ENCODE measurements around the gene THSD4. TPM values are rescaled to one million over a fixed set of nuclear protein-coding genes. Genes with fewer than 3 reads are reported as not detected.

Gene THSD4
- total RNA-seq, 1 experiment from 2014 or later, result 36.3 TPM

DNA sequence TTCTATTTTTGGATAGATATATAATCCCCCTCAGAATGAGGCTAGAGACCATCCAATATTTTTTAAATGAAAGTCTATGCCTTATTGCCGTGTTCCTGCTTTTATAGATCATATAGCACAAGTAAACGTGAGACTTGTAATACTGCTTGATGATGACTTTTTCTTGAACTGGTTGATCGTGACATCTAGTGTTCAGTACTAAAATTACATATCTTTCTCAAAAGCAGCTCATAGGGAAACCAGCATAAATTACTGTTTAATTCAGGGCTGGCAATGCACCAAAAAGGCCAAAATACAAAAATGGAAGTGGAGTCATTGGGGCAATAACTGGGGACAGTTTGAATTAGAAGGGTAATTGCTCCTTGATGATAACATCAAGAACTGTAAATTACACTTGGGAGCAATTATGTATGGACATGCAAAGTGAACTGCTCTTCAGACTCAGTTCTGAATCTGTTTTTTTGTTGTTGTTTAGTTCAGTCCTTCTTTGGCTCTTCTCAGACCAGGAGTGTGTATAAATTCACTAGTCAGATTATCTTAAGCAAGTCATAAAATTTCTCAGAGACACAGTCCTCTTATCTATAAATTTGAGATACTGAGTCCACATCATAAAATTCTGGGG, 325.3 kb downstream of the THSD4 start:
- Mint-ChIP-seq H3K4me1 (ENCODE audit: insufficient read depth, unreplicated experiment) (peaks cover 26% of the 10 kb centered on the region), H3K4me3 (ENCODE audit: unreplicated experiment) (no peak overlapping the region), H3K9me3 (ENCODE audit: unreplicated experiment) (peaks cover 9% of the 10 kb centered on the region), H3K36me3 (ENCODE audit: insufficient read depth, unreplicated experiment) (no peaks in the 10 kb centered on the region), H3K27ac (ENCODE audit: low read depth, unreplicated experiment) (no peak overlapping the region), H3K27me3 (ENCODE audit: insufficient read depth, unreplicated experiment) (no peaks in the 10 kb centered on the region)
- intact Hi-C loops (cut with micrococcal nuclease), result loop anchor here (1.0 to 2.0 kb wide), 5 partner anchors 146 to 466 kb away; partner anchors contain the start of gene THSD4
- POLR2A ChIA-PET, result interaction anchor here (0.5 to 1.4 kb wide), 8 partner anchors 54 to 782 kb away, joined by 3 to 5 read pairs (median 4); no protein-coding TSS in a partner anchor
- CTCF ChIA-PET, result interaction anchor here (0.5 to 3.6 kb wide), 12 partner anchors 55 to 556 kb away, joined by 3 to 34 read pairs (median 3); partner anchors contain the start of gene THSD4
- TF ChIP-seq, protein P1, sequence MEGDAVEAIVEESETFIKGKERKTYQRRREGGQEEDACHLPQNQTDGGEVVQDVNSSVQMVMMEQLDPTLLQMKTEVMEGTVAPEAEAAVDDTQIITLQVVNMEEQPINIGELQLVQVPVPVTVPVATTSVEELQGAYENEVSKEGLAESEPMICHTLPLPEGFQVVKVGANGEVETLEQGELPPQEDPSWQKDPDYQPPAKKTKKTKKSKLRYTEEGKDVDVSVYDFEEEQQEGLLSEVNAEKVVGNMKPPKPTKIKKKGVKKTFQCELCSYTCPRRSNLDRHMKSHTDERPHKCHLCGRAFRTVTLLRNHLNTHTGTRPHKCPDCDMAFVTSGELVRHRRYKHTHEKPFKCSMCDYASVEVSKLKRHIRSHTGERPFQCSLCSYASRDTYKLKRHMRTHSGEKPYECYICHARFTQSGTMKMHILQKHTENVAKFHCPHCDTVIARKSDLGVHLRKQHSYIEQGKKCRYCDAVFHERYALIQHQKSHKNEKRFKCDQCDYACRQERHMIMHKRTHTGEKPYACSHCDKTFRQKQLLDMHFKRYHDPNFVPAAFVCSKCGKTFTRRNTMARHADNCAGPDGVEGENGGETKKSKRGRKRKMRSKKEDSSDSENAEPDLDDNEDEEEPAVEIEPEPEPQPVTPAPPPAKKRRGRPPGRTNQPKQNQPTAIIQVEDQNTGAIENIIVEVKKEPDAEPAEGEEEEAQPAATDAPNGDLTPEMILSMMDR (IDR thresholded peaks at IDR 0.05; ENCODE audit: unreplicated experiment), result peak; percentile 58
- DNase-seq (ENCODE audit: unreplicated experiment), result peak; percentile 66
- BruUV-seq (replicated peaks), result no TSS peak

DNA sequence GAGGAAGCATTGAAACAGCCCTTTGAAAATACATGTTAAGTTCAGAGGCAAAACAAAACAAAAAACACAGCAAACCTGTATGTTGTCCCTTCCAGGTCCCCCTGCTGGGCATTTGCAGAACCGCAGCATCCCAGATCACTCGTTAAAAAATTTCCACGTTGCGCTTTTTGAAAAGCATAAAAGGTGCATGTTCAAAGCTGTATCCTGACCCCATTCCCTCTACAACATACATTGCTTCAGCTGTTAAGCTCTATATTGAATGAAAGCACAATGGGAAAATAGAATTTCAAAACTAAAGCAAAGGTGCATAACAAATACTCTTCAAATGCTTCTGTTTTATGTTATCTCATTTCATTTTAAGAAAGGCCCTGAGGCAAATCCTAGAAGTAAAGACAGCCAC, 328.3 kb downstream of the THSD4 start:
- Mint-ChIP-seq H3K27ac (ENCODE audit: low read depth, unreplicated experiment) (no peak overlapping the region), H3K36me3 (ENCODE audit: insufficient read depth, unreplicated experiment) (no peaks in the 10 kb centered on the region), H3K4me1 (ENCODE audit: insufficient read depth, unreplicated experiment) (peaks cover 19% of the 10 kb centered on the region), H3K9me3 (ENCODE audit: unreplicated experiment) (no peaks in the 10 kb centered on the region), H3K4me3 (ENCODE audit: unreplicated experiment) (no peak overlapping the region), H3K27me3 (ENCODE audit: insufficient read depth, unreplicated experiment) (no peaks in the 10 kb centered on the region)
- ChIA-PET POLR2A (interaction anchor here (1.9 kb wide), 1 partner anchor 148 kb away, joined by 7 read pairs; no protein-coding TSS in a partner anchor), CTCF (interaction anchor here (0.5 to 3.3 kb wide), 33 partner anchors 14 to 658 kb away, joined by 3 to 29 read pairs (median 5); partner anchors contain the start of genes LRRC49 and THSD4)
- peak; percentile 71 for DNase-seq (ENCODE audit: unreplicated experiment)
- no TSS peak for BruUV-seq (replicated peaks)
- TF ChIP-seq, protein P1 (IDR thresholded peaks at IDR 0.05; ENCODE audit: unreplicated experiment), result peak; percentile 86
- intact Hi-C loops (cut with micrococcal nuclease), result loop anchor here (1.0 kb wide), 1 partner anchor 550 kb away; no protein-coding TSS in a partner anchor

DNA sequence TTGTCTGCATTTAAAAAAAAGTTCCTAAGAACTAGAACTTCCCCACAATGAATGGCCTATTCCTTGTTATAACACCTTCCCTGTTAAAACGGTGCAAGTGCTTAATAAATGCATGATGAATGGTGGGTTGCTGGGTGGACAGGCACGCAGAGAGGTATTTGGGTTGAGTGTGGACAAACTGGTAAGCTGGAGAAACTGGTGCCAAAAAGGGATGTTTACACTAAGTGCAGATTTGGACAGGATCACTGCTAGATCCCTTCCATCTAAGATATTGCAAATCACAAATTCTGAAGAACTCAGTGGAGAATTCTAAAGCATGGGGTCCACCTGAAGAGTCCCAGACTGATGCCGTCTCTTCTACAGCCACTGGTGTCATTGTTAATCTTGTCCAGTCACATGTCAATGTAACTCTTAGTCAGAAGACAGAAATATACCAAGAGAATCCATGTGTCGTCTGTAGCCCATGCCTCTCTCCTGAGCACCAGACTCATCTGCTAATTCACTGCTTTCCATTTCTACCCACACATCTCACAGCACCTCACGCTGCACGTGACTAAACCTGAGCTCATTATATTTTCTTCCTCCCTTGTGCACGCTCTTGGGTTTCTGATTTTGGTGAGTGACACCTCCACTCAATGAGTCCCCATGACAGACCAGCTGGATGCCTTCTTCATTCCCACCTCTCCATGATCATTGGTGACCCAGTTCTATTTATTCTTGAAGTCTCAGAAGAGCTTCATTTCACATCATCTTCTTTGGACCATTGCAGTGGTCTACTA, 328.9 kb downstream of the THSD4 start:
- no peak overlapping the region for H3K27ac Mint-ChIP-seq (ENCODE audit: low read depth, unreplicated experiment)
- H3K4me3 Mint-ChIP-seq (ENCODE audit: unreplicated experiment), result no peak overlapping the region
- POLR2A ChIA-PET, result interaction anchor here (0.6 to 1.9 kb wide), 11 partner anchors 10 to 1568 kb away, joined by 3 to 7 read pairs (median 3); no protein-coding TSS in a partner anchor
- no TSS peak for BruUV-seq (replicated peaks)
- DNase-seq (ENCODE audit: unreplicated experiment), result no peak
- no peaks in the 10 kb centered on the region for H3K36me3 Mint-ChIP-seq (ENCODE audit: insufficient read depth, unreplicated experiment)
- no peaks in the 10 kb centered on the region for H3K27me3 Mint-ChIP-seq (ENCODE audit: insufficient read depth, unreplicated experiment)
- no peaks in the 10 kb centered on the region for H3K9me3 Mint-ChIP-seq (ENCODE audit: unreplicated experiment)
- intact Hi-C loops (cut with micrococcal nuclease), result no loop called here
- peaks cover 19% of the 10 kb centered on the region for H3K4me1 Mint-ChIP-seq (ENCODE audit: insufficient read depth, unreplicated experiment)
- TF ChIP-seq, protein P1 (IDR thresholded peaks at IDR 0.05; ENCODE audit: unreplicated experiment), result no peak
- CTCF ChIA-PET, result interaction anchor here (0.5 to 3.3 kb wide), 39 partner anchors 13 to 658 kb away, joined by 3 to 29 read pairs (median 5); partner anchors contain the start of genes LRRC49 and THSD4

Data from MCF 10A (cell line).